BJ (cell line): ENCODE data around the gene INSM2. TPM values are rescaled to one million over a fixed set of nuclear protein-coding genes. Genes with fewer than 3 reads are reported as not detected.

ENCODE experiments used
- CTCF ChIA-PET: fragments of 350-600 bp; formaldehyde crosslinking; extraction: SDS; loops from one replicate; lab custom pipeline; 2021; ENCODE audit warnings: antibody characterized with exemption, inconsistent platforms; lab: Yijun Ruan, JAX
- POLR2A ChIA-PET: fragments of 300-600 bp; sonication (Branson Sonifier 250); formaldehyde crosslinking; extraction: SDS; loops from one replicate; lab custom pipeline; 2021; ENCODE audit warnings: antibody characterized with exemption; lab: Charles Lee
- DNase-seq: peaks from one replicate; pipeline ENCODE4 v3.0.0-alpha.2; 2011; ENCODE audit warnings: low read depth
- H3K27me3 ChIP-seq: 2 replicates; pipeline ENCODE4 v1.6.0; 2011; ENCODE audit warnings: low read length; ENCODE audit not compliant: control insufficient read depth, insufficient read depth
- H3K36me3 ChIP-seq: 2 replicates; pipeline ENCODE4 v1.5.1; 2011; ENCODE audit warnings: low read length; ENCODE audit not compliant: control insufficient read depth, insufficient read depth
- H3K4me3 ChIP-seq: 2 replicates; pipeline ENCODE4 v1.5.1; 2011; ENCODE audit warnings: low read depth, mild to moderate bottlenecking, control low read depth, low read length
- polyA plus RNA-seq: library from polyadenylated mRNA; depleted of rRNA; stranded (reverse); fragments of >200 nt; gene quantifications from 2 replicates; pipeline ENCODE4 v1.2.3, GENCODE V29; 2011
- TF ChIP-seq, protein P1 (sequence below): IDR thresholded peaks from 2 replicates; pipeline ENCODE4 v1.5.1; 2011; ENCODE audit warnings: low read depth, mild to moderate bottlenecking, control low read depth, inconsistent platforms, low read length, moderate library complexity; ENCODE audit not compliant: insufficient read depth

The INSM2 gene
- polyA plus RNA-seq, 1 experiment, result not detected

DNA sequence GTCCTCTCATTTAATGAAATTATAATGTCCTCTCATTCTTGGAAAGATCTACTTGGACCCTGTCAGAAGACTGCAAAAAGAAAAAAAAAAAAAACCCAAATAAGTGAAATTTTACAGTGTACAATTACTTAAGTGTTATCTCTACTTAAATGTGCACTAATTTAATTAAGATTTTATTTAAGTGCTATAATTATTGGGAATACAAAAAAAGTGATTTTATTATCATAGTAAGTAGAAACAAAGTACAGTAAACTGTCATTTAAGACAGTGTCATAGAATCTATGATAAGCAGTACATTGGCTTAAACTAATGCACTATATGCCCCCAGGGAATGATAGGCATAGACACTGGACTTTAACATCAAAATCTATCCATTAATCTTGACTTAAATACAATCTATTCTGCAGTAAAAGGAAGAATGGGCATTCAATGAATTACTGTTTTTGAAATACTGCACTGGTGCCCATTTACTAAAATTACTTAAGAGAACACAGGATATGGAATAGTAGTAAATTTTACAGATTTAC, 23.3 kb downstream of the INSM2 start:
- Histone ChIP-seq H3K36me3 (no peaks in the 10 kb centered on the region), H3K4me3 (no peak overlapping the region), H3K27me3 (no peaks in the 10 kb centered on the region)
- ChIA-PET CTCF (no interaction called here), POLR2A (no interaction called here)
- TF ChIP-seq, protein P1, sequence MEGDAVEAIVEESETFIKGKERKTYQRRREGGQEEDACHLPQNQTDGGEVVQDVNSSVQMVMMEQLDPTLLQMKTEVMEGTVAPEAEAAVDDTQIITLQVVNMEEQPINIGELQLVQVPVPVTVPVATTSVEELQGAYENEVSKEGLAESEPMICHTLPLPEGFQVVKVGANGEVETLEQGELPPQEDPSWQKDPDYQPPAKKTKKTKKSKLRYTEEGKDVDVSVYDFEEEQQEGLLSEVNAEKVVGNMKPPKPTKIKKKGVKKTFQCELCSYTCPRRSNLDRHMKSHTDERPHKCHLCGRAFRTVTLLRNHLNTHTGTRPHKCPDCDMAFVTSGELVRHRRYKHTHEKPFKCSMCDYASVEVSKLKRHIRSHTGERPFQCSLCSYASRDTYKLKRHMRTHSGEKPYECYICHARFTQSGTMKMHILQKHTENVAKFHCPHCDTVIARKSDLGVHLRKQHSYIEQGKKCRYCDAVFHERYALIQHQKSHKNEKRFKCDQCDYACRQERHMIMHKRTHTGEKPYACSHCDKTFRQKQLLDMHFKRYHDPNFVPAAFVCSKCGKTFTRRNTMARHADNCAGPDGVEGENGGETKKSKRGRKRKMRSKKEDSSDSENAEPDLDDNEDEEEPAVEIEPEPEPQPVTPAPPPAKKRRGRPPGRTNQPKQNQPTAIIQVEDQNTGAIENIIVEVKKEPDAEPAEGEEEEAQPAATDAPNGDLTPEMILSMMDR, result no peak
- no peak for DNase-seq

DNA sequence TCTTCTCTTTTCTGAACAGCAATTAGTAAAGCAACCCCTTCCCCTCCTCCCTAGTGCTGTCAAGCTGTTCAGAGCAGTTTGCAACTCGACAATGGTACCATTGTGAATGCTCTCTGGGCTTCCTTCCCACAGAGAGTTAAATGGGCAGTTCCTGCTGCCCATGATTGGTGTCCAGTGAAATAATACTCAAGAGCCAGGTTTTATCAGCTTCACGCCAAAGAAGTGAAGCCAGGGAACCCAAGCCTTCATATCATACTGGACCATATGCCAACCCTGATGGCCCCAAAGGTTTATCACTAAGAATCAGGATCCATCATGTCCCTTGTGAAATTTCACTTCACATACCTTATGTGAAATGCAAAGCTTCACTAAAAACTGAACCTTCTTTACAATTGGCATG, 24.7 kb downstream of the INSM2 start:
- TF ChIP-seq, protein P1, result no peak
- POLR2A ChIA-PET, result no interaction called here
- H3K4me3 ChIP-seq, result no peak overlapping the region
- no peaks in the 10 kb centered on the region for H3K27me3 ChIP-seq
- CTCF ChIA-PET, result no interaction called here
- DNase-seq, result no peak
- H3K36me3 ChIP-seq, result no peaks in the 10 kb centered on the region

DNA sequence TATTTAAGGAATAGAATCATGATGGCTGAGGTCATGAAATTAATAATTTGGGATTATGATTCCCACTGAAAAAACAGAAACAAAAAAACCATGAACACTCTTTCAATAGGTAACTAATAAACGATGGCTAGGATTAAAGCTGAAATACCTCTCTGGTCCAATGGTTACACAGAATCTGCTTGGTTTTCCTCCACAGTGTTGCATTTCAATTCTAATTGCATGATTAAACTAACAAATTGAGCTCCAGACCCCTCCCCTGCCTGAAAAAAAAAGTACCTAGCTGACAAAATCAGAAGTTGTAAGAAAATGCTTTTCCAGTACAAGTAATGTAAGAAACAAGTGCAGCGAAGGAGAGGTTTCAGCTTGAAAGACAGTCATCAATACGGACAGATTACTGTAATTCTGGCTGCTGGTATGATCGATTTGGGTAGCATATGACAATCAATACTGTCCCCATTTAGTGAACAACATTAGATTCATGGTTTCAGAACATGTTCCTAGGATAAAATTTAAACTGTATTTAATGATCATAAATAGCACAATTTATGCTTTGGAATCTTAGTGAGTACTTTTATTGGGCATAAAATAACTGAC, 32.0 kb downstream of the INSM2 start:
- Histone ChIP-seq H3K4me3 (no peak overlapping the region), H3K27me3 (no peaks in the 10 kb centered on the region), H3K36me3 (no peaks in the 10 kb centered on the region)
- POLR2A ChIA-PET, result no interaction called here
- CTCF ChIA-PET, result no interaction called here
- no peak for DNase-seq
- TF ChIP-seq, protein P1, result no peak

DNA sequence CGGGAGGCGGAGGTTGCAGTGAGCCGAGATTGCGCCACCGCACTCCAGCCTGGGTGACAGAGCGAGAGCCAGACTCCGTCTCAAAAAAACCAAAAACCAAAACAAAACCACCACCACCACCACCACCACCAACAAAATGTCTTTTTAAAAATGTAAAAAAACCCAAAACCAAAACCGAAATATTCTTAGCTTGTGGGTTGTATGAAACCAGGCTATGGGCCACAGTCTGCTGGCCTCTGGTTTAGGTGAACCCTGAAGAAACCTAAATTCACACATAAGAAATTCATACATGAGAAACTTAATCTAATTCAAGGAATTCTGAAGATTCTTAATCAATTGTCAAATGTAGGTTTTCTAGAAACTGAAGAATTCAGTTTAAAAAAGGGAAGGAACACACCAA, 37.6 kb downstream of the INSM2 start:
- ChIA-PET CTCF (no interaction called here), POLR2A (no interaction called here)
- TF ChIP-seq, protein P1, result no peak
- Histone ChIP-seq H3K4me3 (no peak overlapping the region), H3K36me3 (no peaks in the 10 kb centered on the region), H3K27me3 (no peaks in the 10 kb centered on the region)
- no peak for DNase-seq

DNA sequence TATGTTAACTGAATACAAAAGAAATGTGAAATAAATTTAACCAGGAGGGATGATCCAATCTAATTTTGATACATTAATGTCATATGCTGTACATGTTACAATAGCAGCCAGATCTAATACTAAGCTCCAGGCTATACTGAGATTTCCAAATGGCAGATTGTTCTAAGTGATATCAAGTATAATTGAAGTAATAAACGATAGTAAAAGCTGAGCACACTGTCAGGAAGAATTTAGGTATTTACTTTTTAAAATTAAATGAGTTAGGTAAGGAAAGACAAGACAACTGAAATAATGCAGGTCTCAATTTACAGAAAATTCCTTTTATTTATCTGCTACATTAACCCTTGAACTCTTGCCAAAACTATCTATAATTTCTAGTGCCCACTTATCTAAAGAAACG, 39.9 kb downstream of the INSM2 start:
- DNase-seq, result no peak
- ChIA-PET POLR2A (no interaction called here), CTCF (interaction anchor here (1.2 kb wide), 1 partner anchor 16 kb away, joined by 3 read pairs; no protein-coding TSS in a partner anchor)
- no peaks in the 10 kb centered on the region for H3K27me3 ChIP-seq
- no peak overlapping the region for H3K4me3 ChIP-seq
- TF ChIP-seq, protein P1, result no peak
- no peaks in the 10 kb centered on the region for H3K36me3 ChIP-seq
